ENCODE results near the gene NKX6-2. TPM values are rescaled to one million over a fixed set of nuclear protein-coding genes. Genes with fewer than 3 reads are reported as not detected.

Gene NKX6-2
- total RNA-seq, 1 experiment from 2014 or later = not detected

- no peak for DNase-seq (ENCODE audit: low read depth)
- in situ Hi-C loops (cut with HindIII; ENCODE audit: low pct_unique_long_range_greater_than_20kb, low sequenced_read_pairs) = no loop called here
Measured at GRCh38 chr10:132814469-132814856, 28.5 kb upstream of the NKX6-2 start.

DNA sequence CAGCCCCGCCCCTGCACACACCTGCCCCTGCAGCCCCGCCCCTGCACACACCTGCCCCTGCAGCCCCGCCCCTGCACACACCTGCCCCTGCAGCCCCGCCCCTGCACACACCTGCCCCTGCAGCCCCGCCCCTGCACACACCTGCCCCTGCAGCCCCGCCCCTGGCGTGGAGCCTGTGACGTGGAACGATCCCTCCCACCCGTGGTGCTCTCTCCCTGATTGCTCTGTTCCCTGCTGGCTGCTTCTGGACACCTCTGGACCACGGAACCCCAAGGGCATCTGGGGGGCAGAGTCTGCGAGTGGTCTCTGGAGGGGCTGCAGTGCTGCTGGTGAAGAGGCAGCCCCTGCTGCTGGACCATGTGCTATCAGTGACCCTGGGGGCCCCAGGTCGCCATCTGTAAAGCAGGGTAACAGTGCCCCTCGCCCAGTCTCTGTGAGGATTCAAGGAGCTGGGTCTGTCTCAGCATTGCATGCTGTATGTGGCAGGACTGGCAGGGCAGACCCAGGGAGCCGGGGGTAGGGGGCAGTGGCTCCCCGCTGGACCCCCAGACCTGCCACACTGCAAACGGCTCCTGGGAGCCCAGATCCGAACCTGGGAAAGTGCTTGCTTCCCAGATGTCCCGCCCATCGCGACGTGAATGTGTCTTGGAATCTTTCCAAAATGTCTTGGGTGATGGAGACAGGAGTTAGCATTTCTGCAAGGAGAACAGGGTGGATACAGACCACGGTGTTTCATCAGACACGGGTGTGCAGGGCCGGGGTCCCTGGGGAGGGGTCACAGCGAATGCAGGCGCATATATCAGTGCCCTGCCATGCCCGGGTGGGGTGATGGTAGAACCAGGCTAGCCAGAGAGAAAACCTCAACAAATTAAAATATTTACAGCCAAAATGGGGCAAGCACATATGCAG lies 27.9 kb upstream of the NKX6-2 start:
- no peak for DNase-seq (ENCODE audit: low read depth)
- in situ Hi-C loops (cut with HindIII; ENCODE audit: low pct_unique_long_range_greater_than_20kb, low sequenced_read_pairs) = no loop called here

DNA sequence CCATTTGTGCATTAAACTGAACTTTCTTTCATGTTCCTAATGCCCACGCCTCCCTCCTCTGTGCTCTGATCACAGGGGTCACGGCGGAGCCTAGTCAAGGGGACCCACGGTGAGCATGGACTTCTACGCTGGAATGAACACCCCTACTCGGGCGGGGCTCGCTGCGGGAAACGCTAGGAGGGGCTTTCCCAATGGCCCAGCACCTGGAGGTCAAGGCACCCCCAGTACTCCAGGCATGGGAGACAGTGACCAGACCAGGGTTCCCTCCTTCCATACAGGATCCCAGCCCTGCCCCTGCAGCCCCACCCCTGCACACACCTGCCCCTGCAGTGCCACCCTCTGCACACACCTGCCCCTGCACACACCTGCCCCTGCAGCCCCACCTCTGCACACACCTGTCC lies 27.1 kb upstream of the NKX6-2 start:
- in situ Hi-C loops (cut with HindIII; ENCODE audit: low pct_unique_long_range_greater_than_20kb, low sequenced_read_pairs) = no loop called here
- DNase-seq (ENCODE audit: low read depth) = no peak

DNA sequence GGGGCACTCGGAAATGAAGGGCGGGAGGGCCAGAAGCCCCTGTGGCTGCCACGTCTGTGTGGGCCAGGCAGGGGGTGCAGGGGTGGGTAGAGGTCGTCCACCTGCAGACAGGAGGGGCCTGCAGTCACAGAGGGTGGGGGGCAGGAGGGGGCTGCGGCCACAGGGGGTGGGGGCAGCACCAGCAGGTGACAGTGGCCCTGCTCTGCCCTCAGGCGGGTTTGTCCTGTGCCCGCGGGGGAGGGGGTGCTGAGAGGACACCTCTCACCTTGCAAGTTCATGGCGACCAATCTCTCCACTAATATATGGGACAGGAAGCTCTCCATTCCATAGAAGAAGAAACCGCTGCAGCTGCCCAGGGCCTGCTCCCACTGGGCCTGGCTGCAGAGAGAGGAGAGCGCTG lies 26.6 kb upstream of the NKX6-2 start:
- in situ Hi-C loops (cut with HindIII; ENCODE audit: low pct_unique_long_range_greater_than_20kb, low sequenced_read_pairs) = no loop called here
- DNase-seq (ENCODE audit: low read depth) = no peak

DNA sequence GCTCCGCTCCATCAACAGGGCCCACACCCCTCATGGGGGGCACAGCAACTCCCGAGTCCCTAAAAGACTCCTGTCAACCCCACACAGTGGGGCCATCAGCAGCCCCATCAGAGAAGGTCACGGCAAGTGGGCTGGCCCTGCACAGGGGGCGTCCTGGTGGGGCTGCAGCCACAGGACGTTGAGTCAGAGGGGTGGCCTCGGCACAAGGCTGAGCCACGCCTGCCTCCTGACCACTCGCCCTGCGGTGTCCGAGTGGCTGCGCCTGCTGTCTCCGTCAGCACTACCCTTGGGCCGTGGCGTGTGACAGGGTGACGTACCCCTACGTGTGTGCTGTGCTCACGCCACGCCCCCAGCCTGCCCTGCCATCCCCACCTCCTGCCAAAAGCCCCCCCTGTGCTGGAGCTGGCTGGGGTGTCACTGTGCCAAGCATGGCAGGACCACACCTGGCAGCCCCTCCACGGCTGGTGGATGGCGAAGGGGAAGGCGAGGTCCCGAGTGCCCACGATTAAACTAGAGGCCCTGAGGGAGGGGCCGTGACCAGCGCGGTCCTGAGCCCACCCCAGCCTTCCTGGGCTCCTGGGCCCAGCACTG lies 26.0 kb upstream of the NKX6-2 start:
- in situ Hi-C loops (cut with HindIII; ENCODE audit: low pct_unique_long_range_greater_than_20kb, low sequenced_read_pairs) = no loop called here
- no peak for DNase-seq (ENCODE audit: low read depth)

DNA sequence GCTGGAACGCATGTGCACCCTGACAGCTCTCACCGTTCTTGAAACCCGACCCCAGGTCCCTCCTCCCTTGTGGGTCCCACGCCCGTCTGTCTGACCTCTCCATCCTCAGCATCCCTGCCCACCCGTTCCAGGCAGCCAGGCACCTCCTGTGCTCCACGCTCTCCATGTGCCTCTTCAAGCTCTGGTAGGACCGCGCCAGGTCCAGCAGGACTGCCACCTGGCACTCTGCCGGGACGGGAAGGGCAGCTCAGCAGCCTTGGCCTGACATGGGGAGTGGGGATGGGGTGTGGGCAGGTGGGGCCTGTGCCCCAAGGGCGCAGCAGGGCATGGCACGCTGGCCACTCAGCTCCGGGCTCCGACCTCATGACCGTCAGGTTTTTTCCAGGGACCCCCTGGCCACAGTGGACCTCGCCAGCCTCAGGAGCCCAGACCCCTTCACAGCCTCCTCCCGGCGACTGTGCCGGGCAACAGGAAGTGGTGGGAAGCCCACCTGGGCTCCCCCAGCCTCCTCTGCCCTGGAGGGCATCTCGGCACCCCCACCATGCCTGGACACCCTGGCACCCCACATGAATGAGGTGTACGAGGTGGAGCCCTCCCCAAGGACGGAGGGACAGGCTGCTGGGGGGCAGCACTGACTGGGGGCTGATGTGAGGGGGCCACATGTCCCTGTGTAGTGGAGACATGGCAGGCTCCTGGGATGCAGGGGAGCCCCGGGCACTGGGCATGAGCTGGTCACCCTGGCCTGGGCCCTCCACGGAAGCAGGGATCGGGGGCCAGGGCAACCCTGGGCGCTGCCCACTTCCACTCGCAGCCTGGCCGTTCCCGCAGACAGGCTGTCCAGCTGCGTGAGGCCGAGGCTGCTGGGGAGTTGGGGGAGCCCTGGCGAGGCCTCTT lies 25.1 kb upstream of the NKX6-2 start:
- in situ Hi-C loops (cut with HindIII; ENCODE audit: low pct_unique_long_range_greater_than_20kb, low sequenced_read_pairs) = no loop called here

GRCh38 chr10:132810141-132810806 lies 24.3 kb upstream of the NKX6-2 start:
- no peak for DNase-seq (ENCODE audit: low read depth)
- in situ Hi-C loops (cut with HindIII; ENCODE audit: low pct_unique_long_range_greater_than_20kb, low sequenced_read_pairs) = no loop called here

More for the DNA sequence above, 25.1 kb upstream of the NKX6-2 start:
- DNase-seq (ENCODE audit: low read depth) = no peak

- in situ Hi-C loops (cut with HindIII; ENCODE audit: low pct_unique_long_range_greater_than_20kb, low sequenced_read_pairs) = no loop called here
- no peak for DNase-seq (ENCODE audit: low read depth)
Measured at GRCh38 chr10:132809232-132810140, 23.5 kb upstream of the NKX6-2 start.

- in situ Hi-C loops (cut with HindIII; ENCODE audit: low pct_unique_long_range_greater_than_20kb, low sequenced_read_pairs) = no loop called here
Measured at GRCh38 chr10:132808383-132809231, 22.7 kb upstream of the NKX6-2 start.

DNA sequence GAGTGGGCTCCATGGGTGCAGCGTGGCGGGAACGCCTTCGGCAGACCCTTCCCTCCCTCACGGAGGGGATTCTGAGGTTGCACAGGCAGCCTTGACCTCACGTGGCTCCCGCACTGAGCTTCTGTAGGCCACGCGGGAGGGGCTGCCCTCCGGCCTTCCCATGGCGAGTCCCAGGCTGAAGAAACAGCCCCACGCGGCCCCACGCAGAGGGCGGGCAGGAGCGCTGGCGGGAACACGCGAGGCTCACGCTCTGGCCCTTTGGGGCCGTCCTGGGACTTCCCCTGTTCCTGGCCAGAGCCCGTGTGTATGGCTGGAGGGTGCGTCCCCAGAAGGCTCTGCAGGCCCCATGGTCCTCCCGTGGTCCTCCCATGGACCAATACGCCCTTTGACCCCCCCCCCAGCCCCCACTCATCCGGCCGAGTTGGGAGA lies 21.7 kb upstream of the NKX6-2 start:
- in situ Hi-C loops (cut with HindIII; ENCODE audit: low pct_unique_long_range_greater_than_20kb, low sequenced_read_pairs) = no loop called here
- DNase-seq (ENCODE audit: low read depth) = no peak

More at GRCh38 chr10:132808383-132809231, 22.7 kb upstream of the NKX6-2 start:
- DNase-seq (ENCODE audit: low read depth) = no peak

DNA sequence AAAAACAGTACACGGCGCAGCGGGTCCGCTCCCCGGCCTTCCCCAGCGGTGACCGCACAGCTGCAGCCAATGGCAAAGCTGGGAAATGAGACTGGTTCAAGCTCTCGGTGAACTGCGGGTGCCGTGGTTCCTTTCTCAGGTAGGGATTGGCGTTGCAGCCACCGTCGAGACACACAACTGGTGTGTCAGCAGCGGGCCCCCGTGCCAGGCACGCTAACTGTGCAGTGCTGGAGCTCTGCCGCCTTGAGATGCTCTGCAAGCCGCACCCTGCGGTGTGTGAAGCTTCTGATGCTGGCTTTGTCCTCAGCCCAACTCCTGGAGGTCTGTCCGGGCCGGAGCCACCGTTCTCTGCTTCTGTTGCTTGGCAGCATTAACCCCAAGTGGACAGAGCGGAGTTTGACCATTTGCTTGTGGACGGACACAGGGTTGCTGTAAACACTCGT lies 20.6 kb upstream of the NKX6-2 start:
- in situ Hi-C loops (cut with HindIII; ENCODE audit: low pct_unique_long_range_greater_than_20kb, low sequenced_read_pairs) = no loop called here
- no peak for DNase-seq (ENCODE audit: low read depth)

GRCh38 chr10:132806110-132806509 lies 20.2 kb upstream of the NKX6-2 start:
- DNase-seq (ENCODE audit: low read depth) = no peak
- in situ Hi-C loops (cut with HindIII; ENCODE audit: low pct_unique_long_range_greater_than_20kb, low sequenced_read_pairs) = no loop called here

DNA sequence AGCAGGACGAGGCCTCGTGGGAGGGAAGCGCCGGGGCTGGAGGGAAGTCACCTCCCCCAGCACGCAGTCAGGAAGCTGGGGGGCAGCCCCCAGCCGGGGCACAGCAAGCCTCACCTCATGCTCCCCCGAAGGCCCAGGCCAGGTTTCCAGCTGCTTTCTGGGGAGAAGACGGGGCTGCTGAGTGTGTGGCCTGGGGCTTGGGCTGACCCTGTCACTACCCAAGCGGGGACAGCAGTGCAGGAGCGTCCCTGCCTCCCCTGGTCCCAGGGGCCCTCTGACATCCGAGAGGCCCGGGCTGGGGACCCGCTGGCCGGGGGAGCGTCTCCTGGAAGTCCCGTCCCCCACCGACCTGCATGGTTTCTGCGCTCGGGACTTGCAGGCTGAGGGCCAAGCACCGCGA lies 19.7 kb upstream of the NKX6-2 start:
- DNase-seq (ENCODE audit: low read depth) = no peak
- in situ Hi-C loops (cut with HindIII; ENCODE audit: low pct_unique_long_range_greater_than_20kb, low sequenced_read_pairs) = no loop called here

GRCh38 chr10:132804785-132805426 lies 19.0 kb upstream of the NKX6-2 start:
- no peak for DNase-seq (ENCODE audit: low read depth)
- in situ Hi-C loops (cut with HindIII; ENCODE audit: low pct_unique_long_range_greater_than_20kb, low sequenced_read_pairs) = no loop called here

GRCh38 chr10:132804287-132804686 lies 18.3 kb upstream of the NKX6-2 start:
- no peak for DNase-seq (ENCODE audit: low read depth)
- in situ Hi-C loops (cut with HindIII; ENCODE audit: low pct_unique_long_range_greater_than_20kb, low sequenced_read_pairs) = no loop called here

All from Caki2 (cell line).